Tibial artery (tissue), 4 donors: ENCODE results near the gene TMEM242.

Experiments
- DNase-seq, 2 donors: peaks; one replicate each; pipeline ENCODE4 v3.0.0-alpha.2; 2019
- H3K27ac ChIP-seq, 2 donors: fragments of 200-600 bp; sonication (generic) in 1 of 2; 1 replicate in 1 of 2; 2 replicates in 1 of 2; pipeline ENCODE4 v1.5.1; 2018 to 2019; ENCODE audit warnings: mild to moderate bottlenecking in 1 of 2
- H3K27me3 ChIP-seq, 2 donors: fragments of 200-600 bp; sonication (generic) in 1 of 2; one replicate each; pipeline versions ENCODE4 v1.5.1 to v1.6.0; 2016 to 2019
- H3K36me3 ChIP-seq, 3 donors: fragments of 200-600 bp; sonication (generic) in 2 of 3; one replicate each; pipeline ENCODE4 v1.5.1; 2016 to 2019; ENCODE audit warnings: mild to moderate bottlenecking in 2 of 3
- H3K4me1 ChIP-seq, 4 donors: fragments of 200-600 bp; sonication (generic) in 2 of 4; 1 replicate in 3 of 4; 2 replicates in 1 of 4; pipeline ENCODE4 v1.5.1; 2016 to 2019
- H3K4me3 ChIP-seq, 2 donors: fragments of 200-600 bp; sonication (generic) in 1 of 2; 1 replicate in 1 of 2; 2 replicates in 1 of 2; pipeline ENCODE4 v1.5.1; 2018 to 2019; ENCODE audit warnings: mild to moderate bottlenecking in 2 of 2
- H3K9me3 ChIP-seq, 3 donors: fragments of 200-600 bp; sonication (generic) in 1 of 3; one replicate each; pipeline ENCODE4 v1.5.1; 2016 to 2019
- CTCF ChIP-seq, 2 experiments: fragments of 200-600 bp in 1 of 2; fragments of 450-650 bp in 1 of 2; IDR thresholded peaks; one replicate each; pipeline ENCODE4 v1.5.1; 2017 to 2019; ENCODE audit warnings: antibody characterized with exemption in 2 of 2, mild to moderate bottlenecking in 1 of 2, moderate library complexity in 1 of 2
- intact Hi-C: fragments of 100-400 bp; cut with DNase I; formaldehyde crosslinking; loops from one replicate; pipeline ENCODE4 v1.15.0; 2023; ENCODE audit warnings: low total_unique reads

The TMEM242 gene

DNA sequence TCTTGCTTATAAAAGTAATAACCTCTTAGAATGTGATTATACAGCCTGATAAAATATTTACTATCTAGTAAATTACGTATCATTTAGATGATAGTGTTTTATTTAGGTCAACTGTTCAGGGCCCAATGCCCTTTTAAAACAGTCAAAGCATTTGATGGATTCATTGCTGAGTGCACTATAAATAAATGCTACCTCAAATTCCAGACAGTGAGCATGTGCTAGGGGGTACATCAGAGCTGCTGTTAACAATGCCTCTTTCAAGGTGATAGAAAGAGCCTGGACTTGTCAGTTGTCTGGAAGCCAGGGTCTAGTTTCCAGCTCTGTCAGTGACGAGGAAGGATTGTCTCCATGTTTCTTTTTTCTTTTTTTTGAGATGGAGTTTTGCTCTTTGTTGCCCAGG lies 7.5 kb upstream of the TMEM242 start:
- no peak for TF ChIP-seq CTCF (IDR thresholded peaks at IDR 0.05)
- intact Hi-C loops: no loop called here
- H3K36me3 ChIP-seq: no peaks in the 10 kb centered on the region
- no peak overlapping the region for H3K27ac ChIP-seq
- H3K27me3 ChIP-seq: peaks cover 0 to 4% of the 10 kb centered on the region in 2 donors
- no peaks in the 10 kb centered on the region for H3K9me3 ChIP-seq
- H3K4me1 ChIP-seq: peaks cover 0 to 10% (median 0%) of the 10 kb centered on the region in 4 donors
- H3K4me3 ChIP-seq: no peak overlapping the region
- no peak for DNase-seq

- no peak overlapping the region for H3K27ac ChIP-seq
- H3K4me3 ChIP-seq: no peak overlapping the region
- peaks cover 0 to 11% (median 0%) of the 10 kb centered on the region in 4 donors for H3K4me1 ChIP-seq
- H3K36me3 ChIP-seq: no peaks in the 10 kb centered on the region
- intact Hi-C loops: no loop called here
- no peak for DNase-seq
- no peaks in the 10 kb centered on the region for H3K9me3 ChIP-seq
- no peak for TF ChIP-seq CTCF (IDR thresholded peaks at IDR 0.05)
- peaks cover 0 to 4% of the 10 kb centered on the region in 2 donors for H3K27me3 ChIP-seq
Measured at GRCh38 chr6:157329829-157330228, 6.5 kb upstream of the TMEM242 start.

- TF ChIP-seq CTCF (IDR thresholded peaks at IDR 0.05): no peak
- H3K36me3 ChIP-seq: no peaks in the 10 kb centered on the region
- no peak for DNase-seq
- peaks cover 0 to 19% (median 6%) of the 10 kb centered on the region in 4 donors for H3K4me1 ChIP-seq
- intact Hi-C loops: no loop called here
- no peak overlapping the region for H3K27ac ChIP-seq
- H3K9me3 ChIP-seq: no peaks in the 10 kb centered on the region
- no peak overlapping the region for H3K4me3 ChIP-seq
- peaks cover 0 to 4% of the 10 kb centered on the region in 2 donors for H3K27me3 ChIP-seq
Measured at GRCh38 chr6:157328108-157328692, 4.9 kb upstream of the TMEM242 start.

GRCh38 chr6:157326979-157327378 lies 3.7 kb upstream of the TMEM242 start:
- no peaks in the 10 kb centered on the region for H3K36me3 ChIP-seq
- no peak for TF ChIP-seq CTCF (IDR thresholded peaks at IDR 0.05)
- H3K4me3 ChIP-seq: no peak overlapping the region
- no peak for DNase-seq
- no peak overlapping the region for H3K27ac ChIP-seq
- H3K4me1 ChIP-seq: peaks cover 0 to 26% (median 13%) of the 10 kb centered on the region in 4 donors
- H3K9me3 ChIP-seq: no peaks in the 10 kb centered on the region
- intact Hi-C loops: no loop called here
- H3K27me3 ChIP-seq: no peaks in the 10 kb centered on the region

DNA sequence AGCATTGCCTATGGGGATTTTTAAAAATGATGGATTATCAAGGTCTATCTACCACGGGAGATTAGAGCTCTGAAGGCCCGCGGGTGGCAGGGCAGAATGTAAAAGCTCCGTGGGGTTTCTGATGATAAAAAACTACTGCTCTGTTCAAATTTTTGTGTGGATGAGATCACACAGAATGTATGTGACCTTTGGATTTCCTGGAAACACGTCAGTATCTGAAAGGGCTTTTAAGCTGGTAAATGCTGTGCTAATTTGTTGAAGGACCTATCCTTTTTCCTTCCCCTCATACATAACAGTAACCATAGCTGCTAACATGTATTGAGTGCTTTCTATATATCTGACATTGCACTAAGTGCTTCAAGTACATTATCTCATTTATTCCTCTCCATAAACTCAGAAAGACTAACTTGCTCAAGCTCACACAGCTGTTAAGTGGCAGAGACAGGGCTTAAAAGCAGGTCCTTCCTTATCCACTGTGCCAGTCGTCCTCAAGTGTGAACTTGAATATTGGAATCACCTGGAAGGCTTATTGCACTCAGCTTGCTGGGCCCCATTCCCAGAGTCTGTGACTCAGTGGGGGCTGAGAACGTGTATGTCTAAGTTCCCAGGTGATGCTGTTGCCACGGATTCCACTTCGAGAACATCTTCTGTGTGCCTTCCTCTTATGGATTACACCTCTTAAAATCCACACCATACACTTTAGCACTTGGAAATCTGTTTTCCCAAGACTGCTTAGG lies 1.9 kb upstream of the TMEM242 start:
- no peaks in the 10 kb centered on the region for H3K9me3 ChIP-seq
- no peak overlapping the region for H3K27ac ChIP-seq
- TF ChIP-seq CTCF (IDR thresholded peaks at IDR 0.05): no peak
- no peaks in the 10 kb centered on the region for H3K27me3 ChIP-seq
- H3K4me3 ChIP-seq: no peak overlapping the region
- H3K36me3 ChIP-seq: no peaks in the 10 kb centered on the region
- DNase-seq: no peak
- intact Hi-C loops: no loop called here
- H3K4me1 ChIP-seq: peaks cover 0 to 36% (median 16%) of the 10 kb centered on the region in 4 donors
